HG02798 (cell line): ENCODE data around the gene FRMD1.

Experiments used
- ATAC-seq: cut with Tn5 transposase; IDR thresholded peaks from one replicate; pipeline ENCODE4 v1.9.1; 2021; ENCODE audit warnings: mild to moderate bottlenecking; ENCODE audit not compliant: unreplicated experiment, poor library complexity

FRMD1 gene

DNA sequence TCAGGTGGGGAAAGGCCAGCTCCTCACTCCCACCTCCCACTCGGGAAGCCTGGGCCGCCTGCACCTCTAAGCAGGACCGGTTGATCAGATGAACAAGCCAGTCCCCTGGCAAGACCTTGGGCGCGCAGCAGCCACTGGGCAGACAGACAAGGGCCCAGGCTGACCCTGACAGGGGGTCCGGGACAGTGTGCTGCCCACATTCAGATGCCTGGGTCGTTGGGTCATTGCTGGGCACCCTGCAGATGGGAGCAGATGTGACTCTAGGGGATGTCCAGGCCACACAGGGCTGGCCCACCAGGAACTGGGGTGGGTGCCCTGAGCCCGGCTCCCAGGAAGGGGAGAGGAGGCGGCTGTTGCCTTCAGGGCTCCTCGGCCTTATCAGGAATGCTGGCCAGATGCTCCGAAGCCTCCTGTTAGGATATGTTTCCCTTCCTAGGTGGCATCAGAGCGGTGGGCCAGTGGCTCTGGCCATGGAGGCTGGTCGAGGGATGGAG is 17.3 kb upstream of the FRMD1 start:
- no peak for ATAC-seq

DNA sequence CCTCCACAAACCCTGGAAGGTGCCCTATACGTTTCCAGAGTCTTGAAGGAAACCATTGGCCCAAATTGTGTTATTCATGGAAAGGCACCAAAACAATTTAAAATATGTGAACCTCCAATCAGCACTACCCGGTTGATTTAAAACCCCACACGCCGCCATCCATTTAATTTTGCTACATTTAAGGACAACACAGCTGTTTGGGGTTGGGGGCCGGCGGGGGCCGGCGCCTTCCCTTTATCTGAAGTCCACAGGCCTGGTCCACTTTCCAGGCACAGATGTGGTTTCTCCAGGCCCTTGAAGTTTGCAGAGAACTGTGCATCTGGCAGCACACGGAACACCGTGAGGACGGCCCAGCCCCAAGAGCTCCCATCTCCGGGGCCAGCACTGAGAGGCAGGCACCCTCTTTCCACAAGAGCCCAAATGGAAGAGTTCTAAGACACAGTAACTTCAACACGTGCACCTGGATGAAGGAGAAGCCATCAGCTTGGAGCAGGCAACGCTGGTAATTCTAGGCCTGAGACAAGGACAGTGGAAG is 16.8 kb upstream of the FRMD1 start:
- no peak for ATAC-seq

DNA sequence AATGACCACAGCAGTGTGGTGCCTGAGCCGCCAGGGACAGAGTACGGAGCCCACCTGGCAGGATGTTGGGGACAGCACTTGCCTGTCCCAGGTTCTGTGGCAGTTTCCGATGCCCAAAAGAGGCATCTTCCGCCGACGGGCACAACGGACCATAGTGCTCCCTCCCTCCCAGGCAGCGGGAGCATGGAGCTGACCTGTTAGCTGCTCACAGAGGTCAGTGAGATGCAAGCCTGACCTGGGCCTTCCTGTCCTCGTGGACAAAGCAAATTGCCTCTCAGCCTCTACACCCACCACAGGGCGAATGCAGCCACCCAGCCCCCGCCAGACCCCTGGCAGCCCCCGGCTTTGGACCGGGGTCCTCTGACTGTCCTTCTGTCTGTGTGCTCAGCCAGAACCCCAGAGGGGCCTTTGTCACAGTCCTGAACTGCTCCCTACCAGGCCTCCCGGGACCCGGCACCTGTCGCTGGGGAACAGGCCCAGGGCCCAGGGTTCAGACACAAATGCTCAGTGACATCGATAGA is 16.2 kb upstream of the FRMD1 start:
- no peak for ATAC-seq

DNA sequence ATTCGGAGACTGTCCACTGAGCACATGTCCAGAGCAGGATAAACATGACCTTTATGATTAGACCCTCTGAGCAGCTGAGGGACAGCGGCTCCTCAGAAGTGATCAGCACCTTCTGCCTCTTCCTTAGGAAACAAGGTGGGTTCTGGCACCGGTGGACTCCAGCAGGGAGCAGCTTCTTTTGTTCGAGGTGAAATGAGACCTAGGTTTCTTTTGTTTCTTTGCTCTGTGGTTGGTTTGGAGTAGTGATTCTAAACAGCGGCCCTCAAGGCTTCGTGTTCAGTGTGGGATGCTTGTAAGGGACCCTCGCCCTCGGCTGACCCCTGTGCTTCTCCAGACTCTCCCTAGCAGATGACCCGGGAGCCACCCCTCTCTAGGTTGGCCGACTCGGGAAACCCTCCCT is 14.6 kb upstream of the FRMD1 start:
- ATAC-seq = no peak

DNA sequence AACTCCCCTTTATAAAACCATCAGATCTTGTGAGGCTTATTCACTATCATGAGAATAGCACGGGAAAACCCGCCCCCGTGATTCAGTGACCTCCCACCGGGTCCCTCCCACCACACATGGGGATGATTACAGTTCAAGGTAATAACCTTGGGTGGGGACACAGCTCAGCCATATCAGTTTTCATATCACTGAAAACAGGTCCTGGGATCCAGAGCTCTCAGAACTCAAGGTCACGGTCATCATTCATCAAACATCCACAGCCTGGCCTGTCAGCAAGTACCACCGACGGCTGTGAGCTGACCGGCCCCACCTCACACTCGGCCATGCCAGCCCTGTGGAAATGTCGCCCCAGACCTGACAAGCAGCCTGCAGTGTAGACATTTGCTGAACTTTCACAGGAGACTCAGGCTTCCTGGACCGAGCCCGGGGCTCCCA is 14.1 kb upstream of the FRMD1 start:
- no peak for ATAC-seq

DNA sequence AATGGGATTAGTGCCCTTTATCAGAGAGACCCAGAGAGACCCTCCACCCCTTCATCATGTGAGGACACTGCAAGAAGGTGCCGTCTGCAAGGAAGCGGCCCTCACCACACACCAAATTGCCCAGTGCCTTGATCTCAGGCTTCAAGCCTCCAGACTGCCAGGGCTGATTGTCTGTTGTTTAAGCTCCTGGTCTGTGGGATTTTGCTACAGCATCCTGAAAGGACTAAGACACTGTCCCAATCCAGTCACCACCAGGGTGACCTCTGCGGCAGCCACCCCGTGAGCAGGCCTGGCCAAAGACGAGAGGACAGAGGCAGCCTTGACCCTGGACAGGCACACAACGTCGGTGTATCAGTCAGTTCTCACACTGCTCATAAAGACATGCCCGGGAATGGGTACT is 13.5 kb upstream of the FRMD1 start:
- ATAC-seq = no peak

DNA sequence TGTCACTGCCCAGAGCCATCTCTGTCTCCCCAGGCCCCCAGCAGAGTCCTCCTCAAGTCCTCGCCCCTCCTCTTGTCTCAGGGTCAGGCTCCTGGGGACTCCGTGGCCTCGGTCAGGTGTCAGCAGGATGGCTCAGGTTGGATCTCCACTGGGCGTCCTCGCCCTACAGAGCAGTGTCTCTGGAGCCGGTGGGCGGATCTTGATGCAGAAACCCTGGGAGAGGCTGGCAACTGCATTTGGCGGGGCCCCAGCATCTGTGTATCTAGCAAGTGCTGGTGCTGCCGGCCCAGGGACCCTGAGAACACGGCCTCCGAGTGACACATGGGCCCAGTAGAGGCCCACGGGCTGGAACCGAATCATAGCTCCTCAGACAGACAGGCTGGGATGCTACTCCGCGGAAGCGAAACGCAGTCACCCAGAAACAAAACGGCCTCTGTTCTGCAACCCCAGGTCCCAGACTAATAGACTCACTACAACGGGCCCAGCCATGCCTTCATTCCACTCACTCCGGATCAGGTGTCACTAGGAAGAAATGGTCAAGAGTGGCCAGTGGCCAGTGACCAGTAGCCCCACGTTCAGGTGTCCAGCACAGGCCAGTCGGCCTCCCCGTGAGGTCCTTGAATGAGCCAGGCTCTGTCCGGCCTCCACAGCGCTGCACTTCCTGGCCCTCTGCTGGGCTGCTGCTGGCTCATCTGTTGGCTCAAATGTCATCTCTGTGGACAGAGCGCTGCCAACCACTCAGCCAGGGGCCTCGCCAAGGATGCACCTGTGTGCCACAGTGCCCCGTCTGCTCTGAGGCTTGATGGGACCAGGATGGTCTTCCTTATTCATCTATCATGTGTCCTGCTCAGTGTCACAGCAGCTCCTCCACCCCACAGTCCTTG is 12.6 kb upstream of the FRMD1 start:
- no peak for ATAC-seq

DNA sequence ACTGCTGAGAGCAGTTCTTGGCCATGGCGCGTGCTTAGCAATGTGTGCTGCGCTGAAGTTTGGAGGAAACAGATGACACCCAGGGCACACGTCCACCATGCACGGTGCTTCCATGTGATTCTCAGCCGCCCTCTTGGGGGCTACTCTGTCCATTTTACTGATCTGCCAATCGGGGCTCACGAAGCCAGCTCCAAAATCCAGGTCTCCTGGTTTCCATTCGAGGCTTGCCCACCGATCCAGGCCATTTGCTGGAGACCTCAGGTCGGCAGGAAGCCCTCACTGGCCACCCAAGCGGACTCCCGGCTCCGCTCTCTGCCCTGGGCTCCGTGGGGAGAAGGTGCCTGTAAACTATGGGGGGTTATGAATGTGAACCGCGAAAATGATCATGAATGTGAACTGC is 11.7 kb upstream of the FRMD1 start:
- no peak for ATAC-seq

DNA sequence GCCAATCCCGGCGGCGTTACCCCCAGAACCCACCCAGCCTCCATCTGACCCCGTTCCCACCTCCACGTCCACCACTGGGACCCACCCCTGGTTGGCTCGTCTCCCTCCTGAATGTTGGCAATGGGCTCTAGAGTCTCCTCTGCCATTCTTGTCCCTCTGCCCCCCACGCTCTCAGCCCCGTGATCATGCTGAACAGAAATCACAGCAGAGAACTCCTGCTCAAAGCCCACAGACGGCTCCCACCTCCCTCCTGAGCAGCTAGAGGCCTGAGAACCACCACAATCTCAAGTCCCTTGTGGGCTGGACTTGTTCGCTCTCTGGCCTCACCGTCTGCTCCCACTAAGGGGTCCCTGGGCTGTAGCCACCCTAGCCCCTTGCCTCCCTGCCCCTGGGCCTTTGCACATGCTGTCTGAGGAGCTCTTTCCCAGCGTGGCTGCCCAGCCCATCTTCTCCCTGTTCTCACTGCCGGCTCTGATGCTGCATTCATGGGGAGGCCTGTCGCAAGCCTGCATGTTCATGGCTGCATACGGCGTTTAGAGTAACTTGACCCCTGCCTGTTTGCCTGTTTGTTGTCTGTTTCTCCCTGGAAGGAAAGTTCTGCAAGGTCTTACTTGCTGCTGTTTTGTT is 11.2 kb upstream of the FRMD1 start:
- no peak for ATAC-seq

DNA sequence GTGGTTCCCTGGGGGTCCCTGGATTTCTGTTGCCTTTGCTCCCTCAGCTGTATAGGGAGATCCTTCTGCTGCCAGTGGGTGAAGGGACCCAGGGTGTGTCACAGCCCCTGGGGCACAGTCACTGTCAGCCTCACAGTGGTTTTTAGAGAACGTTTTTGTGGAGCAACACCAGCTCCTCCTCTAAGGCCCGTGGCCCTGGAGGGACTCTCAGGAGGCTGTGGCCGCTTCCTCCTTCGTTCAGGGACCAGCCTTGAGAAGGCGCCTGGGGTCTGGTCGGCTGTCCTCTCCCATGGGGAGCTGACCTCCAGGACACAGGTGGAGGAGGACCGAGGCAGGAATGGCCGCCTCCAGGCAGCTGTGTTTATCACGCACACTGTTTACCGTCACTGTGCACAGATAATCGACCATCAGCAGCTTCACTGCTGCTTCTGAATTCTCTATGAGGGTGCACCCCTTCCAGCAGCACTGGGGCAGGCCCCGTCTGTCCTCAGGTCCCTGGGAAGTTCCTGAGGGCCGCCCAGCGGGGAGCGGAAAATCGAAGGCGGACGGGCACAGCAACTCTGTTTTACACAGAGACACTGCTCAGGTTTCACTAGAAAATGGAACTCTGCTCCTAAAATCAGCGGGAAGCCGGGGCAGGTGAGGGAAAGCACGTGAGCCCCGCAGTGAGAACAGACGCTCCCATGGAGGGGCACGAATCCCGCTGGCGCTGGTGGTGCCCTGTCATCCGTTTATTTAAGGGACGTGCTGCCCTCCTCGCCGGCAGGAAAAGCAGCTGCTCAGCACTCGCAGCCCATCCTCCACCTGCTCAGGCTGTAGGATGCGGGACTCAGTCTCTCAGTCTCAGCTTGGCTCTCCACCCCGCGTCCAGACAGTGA is 10.4 kb upstream of the FRMD1 start:
- no peak for ATAC-seq

DNA sequence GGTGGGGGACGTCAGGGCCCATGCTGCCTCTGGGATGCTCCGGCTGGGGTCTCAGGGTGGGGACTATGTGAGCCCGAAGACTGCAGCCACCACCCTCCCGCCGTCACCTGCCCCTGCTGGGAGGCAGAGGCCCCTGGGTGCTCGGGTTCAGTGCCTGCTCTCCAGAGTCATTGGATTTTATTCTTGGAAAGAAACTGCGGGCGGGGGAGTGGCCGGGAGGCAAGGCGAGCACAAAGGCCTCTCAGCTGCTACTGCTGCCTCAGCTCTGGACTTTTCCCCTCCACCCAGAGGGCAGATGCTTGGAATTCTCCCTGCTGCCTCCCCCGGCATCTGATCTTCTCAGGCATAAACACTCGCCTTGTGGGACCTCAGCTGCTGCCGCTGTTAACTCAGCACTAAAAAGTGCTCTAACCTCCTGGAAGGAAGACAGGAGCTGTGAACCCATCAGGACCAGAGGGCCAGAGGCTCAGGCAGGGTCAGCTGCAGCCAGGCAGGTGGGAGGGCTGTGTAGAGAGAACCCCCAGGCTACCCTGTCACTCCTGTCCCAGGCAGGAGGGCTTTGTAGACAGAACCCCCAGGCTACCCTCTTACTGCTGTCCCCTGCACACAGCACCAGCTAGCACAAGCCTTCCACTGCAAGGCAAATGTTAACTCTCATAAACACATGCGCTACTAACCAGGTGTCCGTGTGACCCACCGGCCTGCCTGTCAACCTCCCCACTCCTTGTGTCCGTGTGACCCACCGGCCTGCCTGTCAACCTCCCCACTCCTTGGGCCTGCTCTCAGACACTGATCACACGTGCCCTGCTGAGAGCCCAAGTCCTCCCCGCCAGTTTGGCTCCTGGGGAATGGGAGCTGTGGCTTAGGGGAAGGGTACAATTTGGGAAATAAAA is 9.4 kb upstream of the FRMD1 start:
- no peak for ATAC-seq

DNA sequence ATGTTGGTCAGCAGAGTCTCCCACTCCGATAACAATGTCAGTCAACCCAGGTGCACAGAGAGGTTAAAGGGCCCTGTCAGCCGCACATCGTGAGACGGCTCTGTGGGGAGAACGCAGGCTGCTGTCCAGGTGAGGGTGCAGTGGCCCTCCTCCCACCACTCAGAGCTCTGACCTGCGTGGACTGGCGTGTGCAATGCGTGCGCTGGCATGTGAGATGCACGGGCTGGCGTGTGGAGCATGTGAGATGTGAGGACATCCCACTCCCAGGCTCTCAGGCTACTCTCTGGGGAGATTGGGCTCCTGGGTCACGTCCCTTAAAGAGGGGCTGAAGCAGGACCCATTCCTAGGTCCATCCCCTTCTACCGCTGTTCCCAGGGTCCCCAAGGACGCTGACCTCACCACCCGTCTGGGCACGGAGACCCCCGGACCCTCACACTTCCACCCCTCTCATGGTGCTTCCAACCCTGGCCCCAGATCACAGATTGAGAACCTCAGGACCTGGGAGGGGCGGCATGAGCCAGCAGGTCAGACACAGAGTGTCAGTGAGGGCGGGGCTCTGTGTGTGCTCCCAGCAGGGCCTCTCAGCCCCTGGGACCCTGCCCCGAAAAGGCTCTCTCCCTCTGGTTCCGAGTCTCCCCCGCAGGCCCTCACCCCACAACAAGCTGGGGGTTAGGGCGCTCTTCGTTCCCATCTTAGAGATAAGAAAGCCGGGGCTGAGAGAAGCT is 8.6 kb upstream of the FRMD1 start:
- ATAC-seq = no peak

DNA sequence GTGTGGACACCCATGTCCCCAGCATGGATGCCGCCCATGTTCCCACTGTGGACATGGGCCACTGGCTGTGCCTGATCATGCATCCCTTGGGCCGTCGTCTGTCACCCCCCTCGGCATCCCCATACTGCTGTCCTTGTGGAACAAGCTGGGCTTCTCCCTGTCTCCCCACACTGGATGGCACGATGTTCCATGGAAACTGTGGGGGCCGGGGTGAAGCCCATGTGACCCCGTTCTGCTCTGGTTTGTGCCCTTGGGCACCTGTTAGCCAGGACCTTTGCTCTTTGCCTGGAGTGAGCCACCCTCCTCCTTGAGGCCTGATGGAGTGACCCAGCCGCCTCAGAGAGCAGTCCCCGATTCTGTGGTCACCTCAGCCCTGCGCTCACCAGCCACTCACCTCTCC is 7.6 kb upstream of the FRMD1 start:
- no peak for ATAC-seq

DNA sequence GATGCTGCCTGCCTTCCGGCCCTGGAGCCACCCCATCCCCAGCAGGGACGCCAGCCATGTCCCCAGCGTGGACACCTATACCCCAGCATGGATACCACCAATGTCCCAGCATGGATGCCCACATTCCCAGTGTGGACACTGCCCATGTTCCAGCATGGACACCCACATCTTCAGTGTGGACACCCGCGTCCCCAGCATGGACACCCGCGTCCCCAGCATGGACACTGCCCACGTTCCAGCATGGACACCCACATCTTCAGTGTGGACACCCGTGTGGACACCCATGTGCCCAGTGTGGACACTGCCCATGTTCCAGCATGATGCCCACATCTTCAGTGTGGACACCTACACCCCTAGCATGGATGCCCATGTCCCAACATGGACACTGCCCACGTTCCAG is 7.1 kb upstream of the FRMD1 start:
- ATAC-seq = no peak

DNA sequence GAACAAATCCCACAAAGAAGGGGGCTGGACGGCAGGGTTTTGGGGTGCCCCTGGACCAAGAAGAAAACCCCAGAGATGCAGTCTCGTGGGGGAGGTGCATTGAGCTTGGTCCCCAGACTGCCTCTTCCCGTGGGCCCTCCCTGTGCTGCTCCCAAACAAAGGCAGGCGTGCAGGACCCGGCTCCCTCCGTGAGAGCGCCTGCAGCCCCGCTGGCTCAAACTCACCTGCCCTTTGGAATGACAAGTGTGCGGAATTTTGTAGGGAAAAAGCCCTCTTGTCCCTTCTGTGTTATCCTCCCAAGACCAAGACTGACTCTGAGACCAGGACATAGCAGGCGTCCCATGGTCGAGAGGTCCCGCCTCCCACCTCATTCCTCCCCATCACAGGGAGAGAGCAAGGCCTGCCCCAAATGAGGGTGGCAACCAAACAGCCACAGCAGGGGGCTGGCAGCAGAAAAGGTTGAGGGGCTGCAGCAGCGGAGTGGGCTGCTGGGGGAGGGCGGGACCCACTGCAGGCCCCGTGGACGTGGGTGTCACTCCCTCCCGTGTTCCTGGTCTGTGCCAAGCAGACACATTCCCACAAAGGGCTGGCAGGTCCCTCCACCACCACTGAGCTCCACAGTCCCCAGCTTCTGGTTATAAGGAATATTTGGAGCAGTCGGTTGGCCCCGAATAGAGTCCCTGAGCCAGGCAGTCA is 5.6 kb upstream of the FRMD1 start:
- ATAC-seq = no peak

DNA sequence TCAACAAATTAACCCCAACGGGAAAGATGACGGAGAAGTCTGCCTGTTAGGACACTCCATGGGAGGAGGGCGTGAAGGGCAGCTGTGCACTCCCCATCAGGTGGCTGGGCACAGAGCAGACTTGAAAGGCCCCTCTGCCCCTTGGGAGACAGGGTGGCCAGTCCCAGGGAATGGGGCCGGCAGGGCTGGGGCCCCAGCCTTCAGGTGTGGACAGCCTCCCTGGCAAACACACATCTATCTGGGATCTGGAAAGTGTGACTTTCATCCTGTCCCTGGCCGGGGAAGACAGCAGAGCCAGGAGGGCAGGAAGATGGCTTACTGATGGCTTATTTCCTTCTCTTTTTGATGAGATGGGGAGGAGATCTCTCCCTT is 4.5 kb upstream of the FRMD1 start:
- no peak for ATAC-seq

DNA sequence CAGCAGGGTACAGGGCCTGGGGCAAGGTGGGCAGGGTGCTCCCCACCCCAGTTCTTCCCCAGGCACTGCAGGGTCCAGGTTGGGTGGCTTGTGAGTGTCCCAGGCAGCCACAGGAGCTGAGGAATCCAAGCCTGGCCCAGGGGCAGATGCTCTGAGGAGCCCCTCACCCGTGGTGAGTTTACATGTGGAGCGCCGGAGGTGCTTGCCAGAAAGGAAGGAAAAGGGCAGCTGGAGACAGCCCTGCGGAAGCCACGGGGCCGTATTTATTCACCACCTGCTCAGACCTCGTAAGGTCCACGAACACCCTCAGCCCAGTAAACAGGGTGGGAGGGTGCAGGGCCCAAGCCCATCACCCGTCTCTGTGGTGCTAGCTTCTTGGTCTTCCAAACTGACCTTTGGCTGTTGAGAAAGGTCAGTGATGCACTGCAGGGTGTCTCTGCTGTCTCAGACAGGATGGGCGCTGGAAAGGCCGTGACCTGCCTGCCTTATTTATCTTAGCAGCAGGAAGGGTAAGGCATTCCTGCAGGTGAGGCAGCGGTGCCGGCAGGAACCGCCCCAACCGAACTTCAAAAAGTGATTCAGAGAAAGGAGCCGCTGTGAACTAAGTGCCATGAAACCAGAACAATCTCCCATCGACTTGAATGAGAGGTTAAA is 4.0 kb upstream of the FRMD1 start:
- ATAC-seq = no peak
